Measurements from ENCODE around the gene DENND11. TPM values are rescaled to one million over a fixed set of nuclear protein-coding genes. Genes with fewer than 3 reads are reported as not detected.
A peak's percentile ranks its signal among the peaks of the same experiment; 100 is the strongest.

DENND11 gene
- total and polyA plus RNA-seq, 2 donors (not counting 1 experiment from before 2014, with no cell fraction given) = 26.4 to 79.5 TPM

DNA sequence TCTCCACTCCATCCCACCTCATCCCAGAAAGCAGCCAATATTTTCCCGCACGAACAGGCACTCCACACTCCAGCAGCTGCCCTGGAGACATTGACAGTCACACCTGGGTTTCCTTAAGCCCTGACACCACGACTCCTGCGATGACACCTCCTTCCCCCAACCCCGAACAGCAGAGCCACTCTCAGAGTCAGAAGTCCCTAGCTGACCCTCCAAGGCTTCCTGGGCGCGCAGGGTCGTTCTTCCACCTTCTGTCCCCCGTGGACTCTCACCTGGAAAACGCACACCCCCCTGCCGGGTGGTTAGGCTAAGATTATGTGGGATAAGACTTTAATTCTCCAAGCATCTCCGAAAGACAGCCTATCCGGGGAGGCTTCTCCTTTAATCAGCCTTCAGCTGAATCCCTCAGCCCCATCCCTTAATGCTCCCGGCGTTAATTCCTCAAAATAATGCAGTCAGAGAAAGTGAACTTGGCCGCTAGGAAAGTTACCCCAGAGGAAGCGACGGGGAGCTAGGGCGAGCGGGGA is 1.1 kb downstream of the DENND11 start:
- 25% methylated on average over 3 of the region's 20 CpGs for WGBS (ENCODE audit: insufficient coverage)
- CTCF ChIA-PET = interaction anchor here (0.7 to 6.4 kb wide), 7 partner anchors 31 to 1224 kb away, joined by 3 to 43 read pairs (median 4); partner anchors contain the start of gene SSBP1
- H3K4me1 Mint-ChIP-seq = peaks cover 62% of the 10 kb centered on the region
- Histone ChIP-seq H3K79me2 (ENCODE audit: control insufficient read depth, insufficient read depth, low read length) (peaks cover 65% of the 10 kb centered on the region), H3K9ac (ENCODE audit: low read length) (peak overlapping the region; percentile 75), H2AFZ (ENCODE audit: insufficient read depth, low read depth, low read length, poor library complexity, severe bottlenecking) (peak overlapping the region; percentile 63), H4K20me1 (ENCODE audit: control insufficient read depth, insufficient read depth, low read length, poor library complexity, severe bottlenecking) (peaks cover 15% of the 10 kb centered on the region), H3K4me1 (ENCODE audit: control insufficient read depth in 2 of 2, insufficient read depth in 2 of 2, low read length in 2 of 2) (peaks cover 41 to 42% of the 10 kb centered on the region in 2 donors), H3K4me2 (replicated peaks; ENCODE audit: low read depth, low read length, poor library complexity, severe bottlenecking) (peak overlapping the region; percentile 82), H3K9me3 (ENCODE audit: control extremely low read depth in 1 of 3, control insufficient read depth in 2 of 3, insufficient read depth in 1 of 3, low read length in 2 of 3) (no peaks in the 10 kb centered on the region), H3K27ac (ENCODE audit: low read length in 2 of 2) (peak overlapping the region; percentile 68 to 87), H3K4me3 (ENCODE audit: control extremely low read depth in 1 of 5, extremely low read depth in 1 of 5, insufficient read depth in 1 of 5, low read depth in 2 of 5, low read length in 4 of 5) (peak overlapping the region; percentile 43 to 72 (median 61)), H3K27me3 (replicated peaks in 1 of 4; ENCODE audit: control extremely low read depth in 1 of 4, control insufficient read depth in 3 of 4, insufficient read depth in 4 of 4, low read length in 3 of 4) (no peaks in the 10 kb centered on the region), H3K36me3 (replicated peaks in 1 of 2; ENCODE audit: control extremely low read depth in 1 of 2, control insufficient read depth in 1 of 2, extremely low read depth in 1 of 2, insufficient read depth in 2 of 2, low read length in 1 of 2) (peaks cover 0 to 5% of the 10 kb centered on the region in 2 experiments)
- DNase-seq = peak; percentile 40
- no peak for ATAC-seq (ENCODE audit: low read depth)
- H3K9me3 Mint-ChIP-seq (ENCODE audit: insufficient read depth) = no peaks in the 10 kb centered on the region
- H3K27me3 Mint-ChIP-seq = no peaks in the 10 kb centered on the region
- intact Hi-C loops (cut with micrococcal nuclease) = loop anchor here (1.0 to 5.0 kb wide), 5 partner anchors 37 to 779 kb away; partner anchors contain the start of genes AGK, BRAF, MRPS33 and SSBP1
- TF ChIP-seq EZH2 (IDR thresholded peaks at IDR 0.05; ENCODE audit: borderline replicate concordance, insufficient read depth, low read depth, low read length, poor library complexity, severe bottlenecking) = no peak
- TF ChIP-seq, protein P1, sequence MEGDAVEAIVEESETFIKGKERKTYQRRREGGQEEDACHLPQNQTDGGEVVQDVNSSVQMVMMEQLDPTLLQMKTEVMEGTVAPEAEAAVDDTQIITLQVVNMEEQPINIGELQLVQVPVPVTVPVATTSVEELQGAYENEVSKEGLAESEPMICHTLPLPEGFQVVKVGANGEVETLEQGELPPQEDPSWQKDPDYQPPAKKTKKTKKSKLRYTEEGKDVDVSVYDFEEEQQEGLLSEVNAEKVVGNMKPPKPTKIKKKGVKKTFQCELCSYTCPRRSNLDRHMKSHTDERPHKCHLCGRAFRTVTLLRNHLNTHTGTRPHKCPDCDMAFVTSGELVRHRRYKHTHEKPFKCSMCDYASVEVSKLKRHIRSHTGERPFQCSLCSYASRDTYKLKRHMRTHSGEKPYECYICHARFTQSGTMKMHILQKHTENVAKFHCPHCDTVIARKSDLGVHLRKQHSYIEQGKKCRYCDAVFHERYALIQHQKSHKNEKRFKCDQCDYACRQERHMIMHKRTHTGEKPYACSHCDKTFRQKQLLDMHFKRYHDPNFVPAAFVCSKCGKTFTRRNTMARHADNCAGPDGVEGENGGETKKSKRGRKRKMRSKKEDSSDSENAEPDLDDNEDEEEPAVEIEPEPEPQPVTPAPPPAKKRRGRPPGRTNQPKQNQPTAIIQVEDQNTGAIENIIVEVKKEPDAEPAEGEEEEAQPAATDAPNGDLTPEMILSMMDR (IDR thresholded peaks at IDR 0.05) = no peak
- H3K27ac Mint-ChIP-seq = peak overlapping the region; percentile 92
- POLR2A ChIA-PET = interaction anchor here (0.6 to 4.7 kb wide), 3 partner anchors 38 to 266 kb away, joined by 3 to 21 read pairs (median 6); partner anchors contain the start of genes AGK and SSBP1
- H3K4me3 Mint-ChIP-seq = peak overlapping the region; percentile 84

DNA sequence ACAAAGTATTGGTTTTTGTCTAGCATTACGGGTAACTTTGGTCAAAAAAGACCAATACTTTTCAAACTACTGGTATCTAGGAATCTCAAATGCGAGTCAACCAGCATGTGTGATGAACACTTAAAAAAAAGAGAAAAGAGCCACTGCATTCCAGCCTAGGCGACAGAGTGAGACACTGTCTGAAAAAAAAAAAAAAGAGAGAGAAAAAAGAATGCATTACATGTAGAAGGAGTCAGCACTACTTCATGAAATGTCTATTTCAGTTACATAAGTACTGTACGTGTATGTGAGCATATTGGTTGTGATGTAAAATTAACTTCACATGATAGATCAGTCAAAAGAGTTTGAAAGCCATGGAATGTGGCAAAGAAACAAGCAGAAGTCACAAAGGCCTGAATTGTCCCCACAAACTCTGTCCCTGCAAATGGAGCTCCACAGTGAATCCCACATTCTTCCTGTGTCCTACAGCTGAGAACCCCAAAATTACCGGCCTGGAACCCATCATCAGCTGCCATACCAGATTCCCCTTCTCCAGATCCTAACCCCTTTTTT is 1.6 kb downstream of the DENND11 start:
- peak overlapping the region; percentile 84 for H3K4me3 Mint-ChIP-seq
- H3K27ac Mint-ChIP-seq = peak overlapping the region; percentile 92
- Histone ChIP-seq H3K9me3 (ENCODE audit: control extremely low read depth in 1 of 3, control insufficient read depth in 2 of 3, insufficient read depth in 1 of 3, low read length in 2 of 3) (no peaks in the 10 kb centered on the region), H3K4me3 (ENCODE audit: control extremely low read depth in 1 of 5, extremely low read depth in 1 of 5, insufficient read depth in 1 of 5, low read depth in 2 of 5, low read length in 4 of 5) (peak overlapping the region; percentile 1 to 72 (median 61)), H3K36me3 (replicated peaks in 1 of 2; ENCODE audit: control extremely low read depth in 1 of 2, control insufficient read depth in 1 of 2, extremely low read depth in 1 of 2, insufficient read depth in 2 of 2, low read length in 1 of 2) (peaks cover 0 to 5% of the 10 kb centered on the region in 2 experiments), H2AFZ (ENCODE audit: insufficient read depth, low read depth, low read length, poor library complexity, severe bottlenecking) (no peak overlapping the region), H3K27me3 (replicated peaks in 1 of 4; ENCODE audit: control extremely low read depth in 1 of 4, control insufficient read depth in 3 of 4, insufficient read depth in 4 of 4, low read length in 3 of 4) (no peaks in the 10 kb centered on the region), H3K79me2 (ENCODE audit: control insufficient read depth, insufficient read depth, low read length) (peaks cover 70% of the 10 kb centered on the region), H3K4me2 (replicated peaks; ENCODE audit: low read depth, low read length, poor library complexity, severe bottlenecking) (peak overlapping the region; percentile 82), H4K20me1 (ENCODE audit: control insufficient read depth, insufficient read depth, low read length, poor library complexity, severe bottlenecking) (peaks cover 20% of the 10 kb centered on the region), H3K27ac (ENCODE audit: low read length in 2 of 2) (peak overlapping the region; percentile 68 to 87), H3K9ac (ENCODE audit: low read length) (peak overlapping the region; percentile 75), H3K4me1 (ENCODE audit: control insufficient read depth in 2 of 2, insufficient read depth in 2 of 2, low read length in 2 of 2) (peaks cover 45 to 47% of the 10 kb centered on the region in 2 donors)
- peaks cover 68% of the 10 kb centered on the region for H3K4me1 Mint-ChIP-seq
- POLR2A ChIA-PET = interaction anchor here (4.7 kb wide), 1 partner anchor 38 kb away, joined by 21 read pairs; the partner anchor contains the start of gene SSBP1
- H3K9me3 Mint-ChIP-seq (ENCODE audit: insufficient read depth) = no peaks in the 10 kb centered on the region
- WGBS (ENCODE audit: insufficient coverage) = 86% methylated on average over 3 of the region's 5 CpGs
- ATAC-seq (ENCODE audit: low read depth) (no peak), DNase-seq (peak; percentile 20)
- CTCF ChIA-PET = interaction anchor here (1.4 to 6.4 kb wide), 4 partner anchors 37 to 1223 kb away, joined by 3 to 43 read pairs (median 18); partner anchors contain the start of gene SSBP1
- H3K27me3 Mint-ChIP-seq = no peaks in the 10 kb centered on the region
- TF ChIP-seq, protein P1 (IDR thresholded peaks at IDR 0.05) = no peak
- TF ChIP-seq EZH2 (IDR thresholded peaks at IDR 0.05; ENCODE audit: borderline replicate concordance, insufficient read depth, low read depth, low read length, poor library complexity, severe bottlenecking) = no peak
- intact Hi-C loops (cut with micrococcal nuclease) = loop anchor here (2.0 to 5.0 kb wide), 3 partner anchors 52 to 778 kb away; partner anchors contain the start of genes AGK and BRAF
